GM12878 (cell line): ENCODE results near the gene SF3B5. TPM values are rescaled to one million over a fixed set of nuclear protein-coding genes. Genes with fewer than 3 reads are reported as not detected.
A peak's percentile ranks its signal among the peaks of the same experiment; 100 is the strongest.

Experiments
- ATAC-seq: fragments of 200-7000 bp; cut with Tn5 transposase; 3 replicates; pipeline ENCODE4 v1.9.1; 2020; ENCODE audit warnings: mild to moderate bottlenecking, moderate library complexity
- BruUV-seq: library from RNA; stranded (reverse); fragments of 400-500 nt; replicated peaks from 2 replicates; lab custom pipeline; 2021; lab: Mats Ljungman, UMichigan
- CTCF ChIA-PET: fragments of 300-600 bp; sonication (Branson Sonifier 250); formaldehyde crosslinking; extraction: SDS; loops from one replicate; lab custom pipeline; 2021; ENCODE audit warnings: inconsistent platforms; lab: Yijun Ruan, JAX
- POLR2A ChIA-PET: fragments of 350-600 bp; formaldehyde crosslinking; extraction: SDS; loops from one replicate; lab custom pipeline; 2021; ENCODE audit warnings: inconsistent platforms; lab: Charles Lee
- RAD21 ChIA-PET: fragments of 300-600 bp; sonication (Branson Sonifier 250); formaldehyde crosslinking; loops from one replicate; lab custom pipeline; 2023; ENCODE audit warnings: antibody characterized with exemption; ENCODE audit not compliant: unreplicated experiment; lab: Charles Lee
- SMC1A ChIA-PET: fragments of 300-600 bp; sonication (Branson Sonifier 250); formaldehyde crosslinking; loops from one replicate; lab custom pipeline; 2023; ENCODE audit not compliant: unreplicated experiment, uncharacterized antibody; lab: Charles Lee
- DNase-seq: peaks from one replicate; pipeline ENCODE4 v3.0.0-alpha.2; 2011; ENCODE audit warnings: low read depth, low spot score
- FAIRE-seq: peaks from 3 replicates; lab custom pipeline; 2011; peaks lifted over from hg19 to GRCh38; lab: Jason Lieb, UNC
- H2AFZ ChIP-seq: 2 replicates; pipeline ENCODE4 v1.6.0; 2011; ENCODE audit warnings: low read depth, low read length, control low read depth; ENCODE audit not compliant: control insufficient read depth
- H3K27ac ChIP-seq: 2 replicates; pipeline ENCODE4 v1.5.1; 2011; ENCODE audit warnings: control low read depth; ENCODE audit not compliant: control insufficient read depth, insufficient read depth
- H3K27me3 ChIP-seq, 2 experiments: replicated peaks in 1 of 2; 2 replicates each; pipeline versions ENCODE4 v1.6.0 to v1.6.1; 2011; ENCODE audit warnings: low read length in 1 of 2; ENCODE audit not compliant: control insufficient read depth in 2 of 2, insufficient read depth in 2 of 2
- H3K36me3 ChIP-seq, 2 experiments: 2 replicates each; pipeline ENCODE4 v1.5.1; 2011; ENCODE audit warnings: low read length in 1 of 2; ENCODE audit not compliant: control insufficient read depth in 2 of 2, insufficient read depth in 2 of 2
- H3K4me1 ChIP-seq: 2 replicates; pipeline ENCODE4 v1.6.1; 2011; ENCODE audit warnings: mild to moderate bottlenecking, low read length, moderate library complexity, mixed read lengths; ENCODE audit not compliant: control insufficient read depth, insufficient read depth
- H3K4me2 ChIP-seq: 2 replicates; pipeline ENCODE4 v1.6.0; 2011; ENCODE audit warnings: control low read depth; ENCODE audit not compliant: control insufficient read depth, insufficient read depth
- H3K4me3 ChIP-seq: fragments of 200-600 bp; sonication (generic); 2 replicates; pipeline ENCODE4 v1.5.1; 2016
- H3K79me2 ChIP-seq: 2 replicates; pipeline ENCODE4 v1.6.0; 2011; ENCODE audit warnings: low read length; ENCODE audit not compliant: control insufficient read depth, insufficient read depth
- H3K9ac ChIP-seq: 2 replicates; pipeline ENCODE4 v1.8.0; 2011; ENCODE audit warnings: low read length, control low read depth, mixed read lengths; ENCODE audit not compliant: control insufficient read depth, insufficient read depth
- H3K9me3 ChIP-seq: replicated peaks from 3 replicates; pipeline ENCODE4 v1.5.1; 2011; ENCODE audit warnings: mild to moderate bottlenecking, low read length; ENCODE audit not compliant: control insufficient read depth, insufficient read depth
- H4K20me1 ChIP-seq: 2 replicates; pipeline ENCODE4 v1.6.0; 2011; ENCODE audit not compliant: control insufficient read depth, insufficient read depth
- FOXM1 ChIP-seq: IDR thresholded peaks from 2 replicates; pipeline ENCODE4 v1.6.1; 2012; ENCODE audit warnings: low read depth, mild to moderate bottlenecking, inconsistent platforms, low read length, moderate library complexity
- IKZF2 ChIP-seq, 2 experiments: fragments of 450-650 bp; IDR thresholded peaks; 2 replicates each; pipeline ENCODE4 v1.6.1; 2017; ENCODE audit warnings: mild to moderate bottlenecking in 2 of 2, moderate library complexity in 2 of 2
- MYC ChIP-seq: IDR thresholded peaks from 2 replicates; pipeline ENCODE4 v1.6.1; 2011; ENCODE audit warnings: mild to moderate bottlenecking, low read length, moderate library complexity, inconsistent platforms; ENCODE audit not compliant: insufficient read depth, insufficient replicate concordance, insufficient read length, severe bottlenecking
- NFYA ChIP-seq: IDR thresholded peaks from 2 replicates; pipeline ENCODE4 v1.6.1; 2011; ENCODE audit warnings: low read depth, mild to moderate bottlenecking, low read length, improper control_type of control experiment, borderline replicate concordance
- RUNX3 ChIP-seq: IDR thresholded peaks from 2 replicates; pipeline ENCODE4 v1.6.1; 2012; ENCODE audit warnings: low read length, inconsistent platforms
- SREBF1 ChIP-seq: IDR thresholded peaks from 2 replicates; pipeline ENCODE4 v1.6.1; 2012; ENCODE audit warnings: mild to moderate bottlenecking, low read length
- SUPT20H ChIP-seq: IDR thresholded peaks from 2 replicates; pipeline ENCODE4 v1.6.1; 2011; ENCODE audit warnings: low read depth, mild to moderate bottlenecking, low read length, moderate library complexity, borderline replicate concordance; ENCODE audit not compliant: control insufficient read depth
- USF2 ChIP-seq: IDR thresholded peaks from 2 replicates; pipeline ENCODE4 v1.6.1; 2011; ENCODE audit warnings: low read depth, low read length, improper control_type of control experiment, borderline replicate concordance
- WRNIP1 ChIP-seq: IDR thresholded peaks from 2 replicates; pipeline ENCODE4 v1.6.1; 2011; ENCODE audit warnings: low read depth, low read length, improper control_type of control experiment, borderline replicate concordance
- WGBS: methylation state at CpG from one replicate; pipeline ENCODE4 v1.1.6; 2016; ENCODE audit warnings: low lambda C conversion rate; ENCODE audit not compliant: insufficient replicate concordance, insufficient coverage; ENCODE audit errors: missing lambda C conversion rate; 5-methylcytosine and 5-hydroxymethylcytosine counted together
- in situ Hi-C: fragments of 300-500 bp; cut with MboI; formaldehyde crosslinking; loops from 9 replicates; pipeline ENCODE4 v1.14.3; 2018; ENCODE audit warnings: mixed read lengths
- intact Hi-C: fragments of 100-400 bp; cut with micrococcal nuclease; formaldehyde crosslinking; loops from one replicate; pipeline ENCODE4 v1.14.2; 2022; ENCODE audit not compliant: unreplicated experiment
- polyA plus RNA-seq, 11 experiments: library from polyadenylated mRNA; depleted of rRNA in 4 of 11; unstranded in 6 of 11; stranded (reverse) in 5 of 11; fragments of >200 nt; fragmentation: Nextera tagmentation in 4 of 11; fragmentation: Illumina TruSeq in 1 of 11; extraction: Ambion mirVana in 4 of 11; extraction: Trizol in 1 of 11; gene quantifications; 1 replicate in 1 of 11; 2 replicates in 10 of 11; pipeline versions ENCODE4 v1.2.1 to v1.2.3, GENCODE V29; 2011 to 2016; ENCODE audit warnings: inconsistent platforms in 2 of 11, missing spikeins in 2 of 11, low read depth in 1 of 11
- total RNA-seq, 4 experiments: library from RNA; depleted of rRNA in 3 of 4; stranded (reverse); fragments of >200 nt in 3 of 4; fragmentation: Illumina TruSeq in 1 of 4; extraction: Trizol in 1 of 4; gene quantifications; 2 replicates each; pipeline versions ENCODE4 v1.2.1 to v1.2.3, GENCODE V29; 2013 to 2021

Gene SF3B5
- total and polyA plus RNA-seq, 10 of the 15 experiments (the other 5 are each of a cell fraction or from before 2014, with no cell fraction given): 220 to 864 (median 341) TPM

GRCh38 chr6:144068794-144069193 lies 26.6 kb downstream of the SF3B5 start:
- no peaks in the 10 kb centered on the region for H3K36me3 ChIP-seq
- DNase-seq: no peak
- H3K4me3 ChIP-seq: no peak overlapping the region
- no peak overlapping the region for H3K9ac ChIP-seq
- no peak overlapping the region for H2AFZ ChIP-seq
- CTCF ChIA-PET: no interaction called here
- H3K27ac ChIP-seq: no peak overlapping the region
- TF ChIP-seq RUNX3: peak; percentile 13; the same call in 1 of the 2 replicates
- no peak for TF ChIP-seq IKZF2 (IDR thresholded peaks at IDR 0.05)
- TF ChIP-seq SUPT20H: no peak
- no peak for TF ChIP-seq USF2
- no peak for TF ChIP-seq WRNIP1
- TF ChIP-seq NFYA: no peak
- TF ChIP-seq MYC: no peak
- no peak for TF ChIP-seq SREBF1
- TF ChIP-seq FOXM1: no peak
- no peak for ATAC-seq
- RAD21 ChIA-PET: no interaction called here
- in situ Hi-C loops: no loop called here
- H3K27me3 ChIP-seq: no peaks in the 10 kb centered on the region
- H3K79me2 ChIP-seq: peaks cover 20% of the 10 kb centered on the region
- no peak for FAIRE-seq
- SMC1A ChIA-PET: interaction anchor here (1.2 kb wide), 1 partner anchor 36 kb away, joined by 4 read pairs; no protein-coding TSS in a partner anchor
- no TSS peak for BruUV-seq
- peaks cover 10% of the 10 kb centered on the region for H3K4me1 ChIP-seq
- intact Hi-C loops: no loop called here
- POLR2A ChIA-PET: interaction anchor here (1.2 kb wide), 1 partner anchor 9 kb away, joined by 4 read pairs; no protein-coding TSS in a partner anchor
- H3K9me3 ChIP-seq: no peaks in the 10 kb centered on the region; the same call in 1 of the 3 replicates
- H3K4me2 ChIP-seq: no peak overlapping the region
- no peaks in the 10 kb centered on the region for H4K20me1 ChIP-seq
- WGBS: 86% methylated on average over 3 of the region's 3 CpGs
